GM23338 (cell line): Measurements from ENCODE around the gene ADD3. TPM values are rescaled to one million over a fixed set of nuclear protein-coding genes. Genes with fewer than 3 reads are reported as not detected.

Source experiments
- ATAC-seq: fragments of 200-7000 bp; cut with Tn5 transposase; 3 replicates; pipeline ENCODE4 v1.9.1; 2020
- DNase-seq: peaks from one replicate; pipeline ENCODE4 v3.0.0-alpha.2; 2015; ENCODE audit warnings: low spot score
- H2AFZ ChIP-seq: fragments of 200-600 bp; sonication (generic); 2 replicates; pipeline ENCODE4 v1.8.0; 2016; ENCODE audit warnings: antibody characterized with exemption, mild to moderate bottlenecking, moderate library complexity
- H3F3A ChIP-seq: fragments of 200-600 bp; sonication (generic); replicated peaks from 2 replicates; pipeline ENCODE4 v1.8.0; 2017; ENCODE audit warnings: antibody characterized with exemption, mixed run types, low read depth
- H3K27ac ChIP-seq: fragments of 200-600 bp; sonication (generic); 2 replicates; pipeline ENCODE4 v1.6.1; 2016; ENCODE audit warnings: low read depth
- H3K27me3 ChIP-seq: fragments of 200-600 bp; sonication (generic); 2 replicates; pipeline ENCODE4 v1.8.0; 2016; ENCODE audit warnings: mild to moderate bottlenecking, mixed run types, moderate library complexity; ENCODE audit not compliant: insufficient read depth
- H3K36me3 ChIP-seq: fragments of 200-600 bp; sonication (generic); 2 replicates; pipeline ENCODE4 v1.8.0; 2016; ENCODE audit warnings: mild to moderate bottlenecking; ENCODE audit not compliant: insufficient read depth
- H3K4me1 ChIP-seq: fragments of 200-600 bp; sonication (generic); 2 replicates; pipeline ENCODE4 v1.8.0; 2016; ENCODE audit warnings: mild to moderate bottlenecking, moderate library complexity; ENCODE audit not compliant: insufficient read depth
- H3K4me2 ChIP-seq: fragments of 200-600 bp; sonication (generic); 2 replicates; pipeline ENCODE4 v1.7.1; 2017; ENCODE audit warnings: mixed run types
- H3K4me3 ChIP-seq: fragments of 200-600 bp; sonication (generic); 2 replicates; pipeline ENCODE4 v1.6.1; 2016; ENCODE audit warnings: mixed run types
- H3K79me2 ChIP-seq: fragments of 200-600 bp; sonication (generic); replicated peaks from 2 replicates; pipeline ENCODE4 v1.8.0; 2017; ENCODE audit warnings: mild to moderate bottlenecking; ENCODE audit not compliant: insufficient read depth
- H3K9me2 ChIP-seq: fragments of 200-600 bp; sonication (generic); 2 replicates; pipeline ENCODE4 v1.8.0; 2017; ENCODE audit not compliant: insufficient read depth
- H4K20me1 ChIP-seq: fragments of 200-600 bp; sonication (generic); replicated peaks from 2 replicates; pipeline ENCODE4 v1.8.0; 2017; ENCODE audit warnings: mild to moderate bottlenecking; ENCODE audit not compliant: insufficient read depth
- H3K27ac Mint-ChIP-seq: 2 replicates; pipeline ENCODE4 v1.8.0; 2020; ENCODE audit warnings: inconsistent platforms, mild to moderate bottlenecking, moderate library complexity, mixed read lengths
- H3K27me3 Mint-ChIP-seq: 3 replicates; pipeline ENCODE4 v1.8.0; 2022; ENCODE audit warnings: low read depth, mild to moderate bottlenecking, moderate library complexity, mixed read lengths, inconsistent platforms; ENCODE audit not compliant: insufficient read depth, poor library complexity
- H3K36me3 Mint-ChIP-seq: 3 replicates; pipeline ENCODE4 v1.8.0; 2021; ENCODE audit warnings: low read depth, mild to moderate bottlenecking, inconsistent platforms, moderate library complexity, mixed read lengths
- H3K4me1 Mint-ChIP-seq: 3 replicates; pipeline ENCODE4 v1.8.0; 2020; ENCODE audit warnings: mild to moderate bottlenecking, inconsistent platforms, mixed read lengths
- H3K4me3 Mint-ChIP-seq: 3 replicates; pipeline ENCODE4 v1.8.0; 2021; ENCODE audit warnings: moderate library complexity, mild to moderate bottlenecking, inconsistent platforms, mixed read lengths
- H3K9me3 Mint-ChIP-seq: 3 replicates; pipeline ENCODE4 v1.8.0; 2020; ENCODE audit warnings: moderate library complexity, mild to moderate bottlenecking, inconsistent platforms, mixed read lengths
- CREB1 ChIP-seq: fragments of 250-450 bp; sonication (Bioruptor Pico); IDR thresholded peaks from 2 replicates; pipeline ENCODE4 v1.5.0; 2020; ENCODE audit warnings: low read depth, mild to moderate bottlenecking, moderate library complexity
- CTCF ChIP-seq, 2 experiments: fragments of 200-600 bp in 1 of 2; sonication (generic) in 1 of 2; conservative IDR thresholded peaks; 2 replicates each; pipeline versions ENCODE4 v1.5.1 to v1.6.1; 2016 to 2017; ENCODE audit warnings: antibody characterized with exemption in 2 of 2, low read depth in 2 of 2, mild to moderate bottlenecking in 2 of 2, moderate library complexity in 1 of 2
- ETS1 ChIP-seq: IDR thresholded peaks from 2 replicates; pipeline ENCODE4 v1.6.1; 2016; ENCODE audit warnings: antibody characterized with exemption
- EZH2 ChIP-seq: fragments of 200-600 bp; sonication (generic); IDR thresholded peaks from one replicate; pipeline ENCODE4 v1.8.0; 2017; ENCODE audit warnings: antibody characterized with exemption, mild to moderate bottlenecking, low read depth; ENCODE audit not compliant: unreplicated experiment
- EZH2phosphoT487 ChIP-seq: fragments of 200-600 bp; sonication (generic); IDR thresholded peaks from one replicate; pipeline ENCODE4 v1.8.1; 2018; ENCODE audit warnings: antibody characterized with exemption; ENCODE audit not compliant: unreplicated experiment
- JUNB ChIP-seq: IDR thresholded peaks from one replicate; pipeline ENCODE4 v1.6.1; 2016; ENCODE audit warnings: antibody characterized with exemption; ENCODE audit not compliant: unreplicated experiment
- NANOG ChIP-seq: IDR thresholded peaks from 2 replicates; pipeline ENCODE4 v1.6.1; 2016; ENCODE audit warnings: antibody characterized with exemption, borderline replicate concordance
- REST ChIP-seq: IDR thresholded peaks from one replicate; pipeline ENCODE4 v1.6.1; 2018; ENCODE audit warnings: antibody characterized with exemption; ENCODE audit not compliant: unreplicated experiment
- STAT1 ChIP-seq: IDR thresholded peaks from one replicate; pipeline ENCODE4 v1.6.1; 2016; ENCODE audit warnings: antibody characterized with exemption; ENCODE audit not compliant: unreplicated experiment
- ZNF114 ChIP-seq: fragments of 250-450 bp; sonication (Bioruptor Pico); IDR thresholded peaks from 2 replicates; pipeline ENCODE4 v1.5.0; 2020; ENCODE audit warnings: mild to moderate bottlenecking, moderate library complexity
- ZNF331 ChIP-seq: fragments of 250-450 bp; sonication (Bioruptor Pico); IDR thresholded peaks from 2 replicates; pipeline ENCODE4 v1.5.0; 2020; ENCODE audit warnings: low read depth, mild to moderate bottlenecking, moderate library complexity
- polyA plus RNA-seq: library from polyadenylated mRNA; unstranded; fragments of >200 nt; fragmentation: Nextera tagmentation; extraction: Ambion mirVana; gene quantifications from 2 replicates; pipeline ENCODE4 v1.2.1, GENCODE V29; 2016
- total RNA-seq: library from RNA; depleted of rRNA; stranded (reverse); fragments of >200 nt; shearing (Covaris generic); gene quantifications from 2 replicates; pipeline ENCODE4 v1.2.3, GENCODE V29; 2014

The ADD3 gene
- total and polyA plus RNA-seq, 2 experiments from 2014 or later, result 68.5 to 767 TPM

- Histone ChIP-seq H3K27me3 (no peaks in the 10 kb centered on the region), H3K4me2 (no peak overlapping the region), H3K4me1 (peaks cover 17% of the 10 kb centered on the region), H4K20me1 (peaks cover 13% of the 10 kb centered on the region), H3K4me3 (no peak overlapping the region), H3F3A (no peaks in the 10 kb centered on the region), H3K9me2 (no peaks in the 10 kb centered on the region), H3K27ac (no peak overlapping the region), H3K79me2 (peaks cover 100% of the 10 kb centered on the region), H3K36me3 (no peaks in the 10 kb centered on the region), H2AFZ (no peak overlapping the region)
- peaks cover 2% of the 10 kb centered on the region for H3K27me3 Mint-ChIP-seq
- no peak overlapping the region for H3K4me3 Mint-ChIP-seq
- H3K27ac Mint-ChIP-seq, result no peak overlapping the region
- no peak for DNase-seq
- no peak for ATAC-seq
- H3K36me3 Mint-ChIP-seq, result no peaks in the 10 kb centered on the region
- no peak for TF ChIP-seq CTCF (conservative IDR thresholded peaks at IDR 0.05; ENCODE audit: low read depth in 2 of 2)
- TF ChIP-seq JUNB, result no peak
- H3K9me3 Mint-ChIP-seq, result no peaks in the 10 kb centered on the region
- H3K4me1 Mint-ChIP-seq, result peaks cover 16% of the 10 kb centered on the region
Measured at GRCh38 chr10:110023785-110024465, 16.1 kb downstream of the ADD3 start.

GRCh38 chr10:110029450-110029849, 21.7 kb downstream of the ADD3 start:
- Histone ChIP-seq H3K79me2 (peaks cover 98% of the 10 kb centered on the region), H3F3A (no peaks in the 10 kb centered on the region), H3K27ac (no peak overlapping the region), H2AFZ (no peak overlapping the region), H3K4me2 (no peak overlapping the region), H3K4me1 (peaks cover 10% of the 10 kb centered on the region), H3K27me3 (no peaks in the 10 kb centered on the region), H4K20me1 (peaks cover 24% of the 10 kb centered on the region), H3K36me3 (no peaks in the 10 kb centered on the region), H3K9me2 (no peaks in the 10 kb centered on the region), H3K4me3 (no peak overlapping the region)
- DNase-seq, result no peak
- Mint-ChIP-seq H3K36me3 (no peaks in the 10 kb centered on the region), H3K4me3 (no peak overlapping the region), H3K9me3 (no peaks in the 10 kb centered on the region), H3K27me3 (no peaks in the 10 kb centered on the region), H3K27ac (no peak overlapping the region), H3K4me1 (peaks cover 14% of the 10 kb centered on the region; the same call in 2 of the 3 replicates)
- no peak for ATAC-seq
- TF ChIP-seq CREB1 (CRISPR knock-in tag) (no peak), JUNB (no peak), REST (no peak), EZH2 (no peak), ZNF114 (no peak), STAT1 (no peak), ETS1 (no peak), EZH2phosphoT487 (no peak), NANOG (no peak), ZNF331 (CRISPR knock-in tag) (no peak)
